PC-3 (cell line): ENCODE results near the gene CCDC28A. TPM values are rescaled to one million over a fixed set of nuclear protein-coding genes. Genes with fewer than 3 reads are reported as not detected.
A peak's percentile ranks its signal among the peaks of the same experiment; 100 is the strongest.

Experiments used
- ATAC-seq: fragments of 200-7000 bp; cut with Tn5 transposase; 2 replicates; pipeline ENCODE4 v1.9.1; 2020; ENCODE audit warnings: mild to moderate bottlenecking, moderate library complexity
- Bru-seq: library from RNA; stranded (reverse); fragments of 400-500 nt; gene quantifications from one replicate; lab custom pipeline; 2021; lab: Mats Ljungman, UMichigan
- BruChase-seq, 2 experiments: library from RNA; stranded (reverse); fragments of 400-500 nt; gene quantifications; one replicate each; lab custom pipeline; 2021; lab: Mats Ljungman, UMichigan
- BruUV-seq: library from RNA; stranded (reverse); fragments of 400-500 nt; replicated peaks from 2 replicates; lab custom pipeline; 2021; lab: Mats Ljungman, UMichigan
- CTCF ChIA-PET: fragments of 300-600 bp; sonication (Branson Sonifier 250); formaldehyde crosslinking; loops from one replicate; lab custom pipeline; 2022; ENCODE audit warnings: antibody characterized with exemption; lab: Charles Lee
- POLR2A ChIA-PET: fragments of 300-600 bp; sonication (Branson Sonifier 250); formaldehyde crosslinking; loops from one replicate; lab custom pipeline; 2022; ENCODE audit warnings: antibody characterized with exemption; ENCODE audit not compliant: unreplicated experiment; lab: Charles Lee
- DNase-seq: peaks from one replicate; pipeline ENCODE4 v3.0.0-alpha.2; 2015
- H2AFZ ChIP-seq: fragments of 300-600 bp; sonication (generic); 2 replicates; pipeline ENCODE4 v1.6.0; 2016; ENCODE audit warnings: antibody characterized with exemption, low read length
- H3F3A ChIP-seq: fragments of 300-600 bp; sonication (generic); one replicate; pipeline ENCODE4 v1.6.0; 2017; ENCODE audit warnings: antibody characterized with exemption, low read length, control low read depth, mild to moderate bottlenecking; ENCODE audit not compliant: unreplicated experiment
- H3K27ac ChIP-seq: fragments of 300-600 bp; sonication (generic); 2 replicates; pipeline ENCODE4 v1.5.1; 2016; ENCODE audit warnings: mild to moderate bottlenecking, low read length
- H3K27me3 ChIP-seq: fragments of 300-600 bp; sonication (generic); 2 replicates; pipeline ENCODE4 v1.6.1; 2016; ENCODE audit warnings: low read length, mixed read lengths
- H3K36me3 ChIP-seq: fragments of 300-600 bp; sonication (generic); 2 replicates; pipeline ENCODE4 v1.6.1; 2016; ENCODE audit warnings: low read depth, mixed run types, low read length, mixed read lengths
- H3K4me1 ChIP-seq: fragments of 300-600 bp; sonication (generic); 2 replicates; pipeline ENCODE4 v1.5.1; 2016; ENCODE audit warnings: low read length; ENCODE audit not compliant: insufficient read depth
- H3K4me2 ChIP-seq: fragments of 300-600 bp; sonication (generic); 2 replicates; pipeline ENCODE4 v1.6.0; 2016; ENCODE audit warnings: low read length
- H3K4me3 ChIP-seq: fragments of 300-600 bp; sonication (generic); 2 replicates; pipeline ENCODE4 v1.5.1; 2016; ENCODE audit warnings: mild to moderate bottlenecking, low read length, mixed read lengths
- H3K79me2 ChIP-seq: fragments of 300-600 bp; sonication (generic); 2 replicates; pipeline ENCODE4 v1.6.1; 2017; ENCODE audit warnings: low read length, mixed read lengths
- H3K9ac ChIP-seq: fragments of 300-600 bp; sonication (generic); 2 replicates; pipeline ENCODE4 v1.6.0; 2016; ENCODE audit warnings: mild to moderate bottlenecking, low read length
- H3K9me2 ChIP-seq: fragments of 300-600 bp; sonication (generic); replicated peaks from 2 replicates; pipeline ENCODE4 v1.6.1; 2016; ENCODE audit warnings: mixed run types, low read length, mixed read lengths
- H3K9me3 ChIP-seq: fragments of 300-600 bp; sonication (generic); 2 replicates; pipeline ENCODE4 v1.6.1; 2016; ENCODE audit warnings: low read length, mixed read lengths
- H4K20me1 ChIP-seq: fragments of 300-600 bp; sonication (generic); 2 replicates; pipeline ENCODE4 v1.6.1; 2016; ENCODE audit warnings: low read length, mixed read lengths
- EZH2 ChIP-seq: fragments of 300-600 bp; sonication (generic); IDR thresholded peaks from one replicate; pipeline ENCODE4 v1.6.1; 2017; ENCODE audit warnings: antibody characterized with exemption, mild to moderate bottlenecking, low read length; ENCODE audit not compliant: unreplicated experiment
- EZH2phosphoT487 ChIP-seq: fragments of 300-600 bp; sonication (generic); IDR thresholded peaks from 2 replicates; pipeline ENCODE4 v1.6.1; 2018; ENCODE audit warnings: mild to moderate bottlenecking, antibody characterized with exemption, low read length, borderline replicate concordance
- intact Hi-C: fragments of 100-400 bp; cut with micrococcal nuclease; formaldehyde crosslinking; loops from 2 replicates; pipeline ENCODE4 v1.9.0; 2023
- long read RNA-seq: library from polyadenylated mRNA; unstranded; transcript quantifications from one replicate; pipeline ENCODE4 v2.0.0, GENCODE V29; 2021; ENCODE audit not compliant: unreplicated experiment
- total RNA-seq: library from RNA; depleted of rRNA; stranded (reverse); fragments of >200 nt; gene quantifications from 2 replicates; pipeline ENCODE4 v1.2.3, GENCODE V29; 2014; rRNA removed
- TF ChIP-seq, protein P1 (sequence below): fragments of 300-600 bp; sonication (generic); conservative IDR thresholded peaks from 2 replicates; pipeline ENCODE4 v1.5.1; 2017; ENCODE audit warnings: antibody characterized with exemption, low read depth, mild to moderate bottlenecking, low read length

CCDC28A gene
- total RNA-seq, result 5.8 and 8.5 TPM in 2 replicates
- Bru-seq, nascent RNA, result percentile 56 among the genes with signal in this experiment
- BruChase-seq, experiment 1, labeled RNA remaining after a 6-hour chase, result percentile 56 among the genes with signal in this experiment
- percentile 54 among the genes with signal in this experiment for BruChase-seq, experiment 2, labeled RNA remaining after a 2-hour chase
- long read RNA-seq, transcript CCDC28A-202 (6 exons, 1,505 nt), result major isoform, 18 of 22 reads
- long read RNA-seq, partial matches to known transcripts, result 1 of 22 reads
- long read RNA-seq, other reads (novel, unspliced or antisense), result 3 of 22 reads

DNA sequence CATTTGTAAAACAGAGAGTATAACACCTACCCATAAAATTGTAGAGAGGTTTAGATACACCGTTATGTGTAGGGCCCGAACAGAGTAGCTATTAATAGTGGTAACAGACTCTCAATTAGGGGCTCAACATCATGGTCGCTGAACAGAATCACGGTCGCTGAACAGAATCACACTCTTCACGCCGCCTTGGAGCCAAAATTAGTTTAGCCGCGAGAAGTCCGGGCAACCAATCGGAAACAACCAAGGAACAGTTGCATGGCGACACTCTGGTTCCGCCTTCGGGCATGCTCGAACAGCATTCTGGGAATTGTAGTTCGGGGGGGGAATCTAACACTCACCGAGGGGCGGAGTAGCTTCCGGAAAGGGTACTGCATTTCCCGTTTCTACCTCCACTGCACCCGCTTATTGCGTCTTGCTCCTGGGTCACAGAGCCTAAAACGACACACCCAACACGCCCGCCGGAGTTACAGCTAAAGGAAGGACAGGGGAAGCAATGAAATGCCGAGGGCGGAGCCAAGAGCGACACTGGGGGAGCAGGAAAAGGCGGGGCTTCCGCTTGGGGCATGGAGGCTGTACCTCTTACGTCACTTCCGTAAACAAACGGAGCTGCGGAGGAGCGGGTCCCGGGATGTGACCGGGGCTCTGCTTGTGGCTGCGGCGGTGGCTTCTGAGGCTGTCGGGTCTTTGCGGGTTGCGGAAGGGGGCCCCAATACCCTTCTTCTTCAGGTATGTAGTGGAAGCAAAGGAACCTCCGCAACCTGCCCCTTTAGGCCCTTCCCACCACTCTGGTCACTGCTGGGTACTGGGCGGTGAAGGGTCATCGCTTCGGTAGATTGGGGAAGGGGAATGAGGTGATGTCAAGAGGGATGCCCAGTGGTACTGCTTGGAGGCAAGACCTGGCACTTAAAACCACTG, at the start of gene CCDC28A:
Gene CCDC28A (plus strand): TSS at position 593 of the 915 bp plus-strand sequence. CDS start 2,352 bp downstream, outside the sequence.
- Histone ChIP-seq H3K4me1 (peaks cover 7% of the 10 kb centered on the region), H3K4me3 (peak within 1 kb of the TSS; percentile 99), H2AFZ (peak within 1 kb of the TSS; percentile 94), H3K4me2 (peak within 1 kb of the TSS; percentile 90), H3F3A (no peaks in the 10 kb centered on the region), H3K27me3 (no peaks in the 10 kb centered on the region), H3K9me3 (no peaks in the 10 kb centered on the region), H3K9me2 (no peaks in the 10 kb centered on the region), H3K79me2 (peaks cover 5% of the 10 kb centered on the region; the same call in 1 of the 2 replicates), H3K27ac (peak within 1 kb of the TSS; percentile 81), H3K9ac (peak within 1 kb of the TSS; percentile 78), H3K36me3 (no peaks in the 10 kb centered on the region), H4K20me1 (no peaks in the 10 kb centered on the region)
- CTCF ChIA-PET, result interaction anchor here (0.6 kb wide), 1 partner anchor 195 kb away, joined by 3 read pairs; no protein-coding TSS in a partner anchor
- peak; percentile 84 for DNase-seq
- TSS peak; percentile 78 for BruUV-seq
- peak; percentile 89 for ATAC-seq
- TF ChIP-seq EZH2phosphoT487 (no peak), EZH2 (no peak)
- TF ChIP-seq, protein P1, sequence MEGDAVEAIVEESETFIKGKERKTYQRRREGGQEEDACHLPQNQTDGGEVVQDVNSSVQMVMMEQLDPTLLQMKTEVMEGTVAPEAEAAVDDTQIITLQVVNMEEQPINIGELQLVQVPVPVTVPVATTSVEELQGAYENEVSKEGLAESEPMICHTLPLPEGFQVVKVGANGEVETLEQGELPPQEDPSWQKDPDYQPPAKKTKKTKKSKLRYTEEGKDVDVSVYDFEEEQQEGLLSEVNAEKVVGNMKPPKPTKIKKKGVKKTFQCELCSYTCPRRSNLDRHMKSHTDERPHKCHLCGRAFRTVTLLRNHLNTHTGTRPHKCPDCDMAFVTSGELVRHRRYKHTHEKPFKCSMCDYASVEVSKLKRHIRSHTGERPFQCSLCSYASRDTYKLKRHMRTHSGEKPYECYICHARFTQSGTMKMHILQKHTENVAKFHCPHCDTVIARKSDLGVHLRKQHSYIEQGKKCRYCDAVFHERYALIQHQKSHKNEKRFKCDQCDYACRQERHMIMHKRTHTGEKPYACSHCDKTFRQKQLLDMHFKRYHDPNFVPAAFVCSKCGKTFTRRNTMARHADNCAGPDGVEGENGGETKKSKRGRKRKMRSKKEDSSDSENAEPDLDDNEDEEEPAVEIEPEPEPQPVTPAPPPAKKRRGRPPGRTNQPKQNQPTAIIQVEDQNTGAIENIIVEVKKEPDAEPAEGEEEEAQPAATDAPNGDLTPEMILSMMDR, result no peak
- POLR2A ChIA-PET, result interaction anchor here (0.7 kb wide), 1 partner anchor 562 kb away, joined by 4 read pairs; no protein-coding TSS in a partner anchor
- intact Hi-C loops, result no loop called here

DNA sequence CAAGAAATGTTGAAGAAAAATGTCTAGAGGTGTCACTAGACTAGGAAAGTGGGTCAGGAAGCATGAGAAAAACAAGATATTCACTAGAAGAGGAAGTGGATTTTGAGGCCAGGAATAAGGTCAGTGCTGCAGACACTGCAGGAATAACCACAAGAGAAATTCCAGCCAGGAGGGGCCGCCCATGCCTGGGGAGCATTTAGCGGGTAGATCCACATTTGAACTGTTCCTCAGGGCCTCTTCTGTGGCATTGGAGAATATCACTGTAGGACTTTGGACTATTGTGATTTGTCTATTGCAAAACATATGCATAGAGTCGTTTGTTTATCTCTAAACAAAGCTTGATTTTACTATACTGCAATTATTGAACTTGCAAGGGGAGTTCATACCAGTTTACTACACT, 49.6 kb upstream of the CCDC28A start:
- no TSS peak for BruUV-seq
- Histone ChIP-seq H4K20me1 (no peaks in the 10 kb centered on the region), H3K27me3 (no peaks in the 10 kb centered on the region), H3K9me2 (no peaks in the 10 kb centered on the region), H3K9ac (no peak overlapping the region), H2AFZ (no peak overlapping the region), H3K4me1 (peaks cover 4% of the 10 kb centered on the region; the same call in 1 of the 2 replicates), H3K79me2 (no peaks in the 10 kb centered on the region), H3K4me3 (no peak overlapping the region), H3K4me2 (no peak overlapping the region), H3K27ac (no peak overlapping the region), H3F3A (no peaks in the 10 kb centered on the region), H3K9me3 (no peaks in the 10 kb centered on the region), H3K36me3 (no peaks in the 10 kb centered on the region)
- ChIA-PET POLR2A (no interaction called here), CTCF (no interaction called here)
- TF ChIP-seq EZH2phosphoT487, result no peak
- TF ChIP-seq EZH2, result no peak
- TF ChIP-seq, protein P1, result no peak
- intact Hi-C loops, result no loop called here
- no peak for ATAC-seq
- no peak for DNase-seq
